CD4-positive, alpha-beta T cell (primary cell): ENCODE data around the gene SVIL. TPM values are rescaled to one million over a fixed set of nuclear protein-coding genes. Genes with fewer than 3 reads are reported as not detected.

Experiments used
- ATAC-seq: fragments of 200-7000 bp; cut with Tn5 transposase; one replicate; pipeline ENCODE4 v1.10.0; 2022; ENCODE audit warnings: mild to moderate bottlenecking; ENCODE audit not compliant: poor library complexity
- CTCF ChIA-PET: fragments of 350-600 bp; sonication (Branson Sonifier 250); formaldehyde crosslinking; loops from one replicate; lab custom pipeline; 2021; ENCODE audit warnings: antibody characterized with exemption, inconsistent platforms; lab: Charles Lee
- POLR2A ChIA-PET: fragments of 350-600 bp; sonication (Branson Sonifier 250); formaldehyde crosslinking; loops from one replicate; lab custom pipeline; 2021; ENCODE audit warnings: antibody characterized with exemption, inconsistent platforms; lab: Charles Lee
- DNase-seq, 14 experiments: peaks; one replicate each; pipeline ENCODE4 v3.0.0-alpha.2; 2013 to 2020; ENCODE audit warnings: mixed read lengths in 2 of 14
- H3K27ac ChIP-seq, 2 donors: one replicate each; pipeline versions ENCODE4 v1.5.1 to v1.7.0; 2013; ENCODE audit warnings: low read length in 2 of 2, low read depth in 1 of 2, mild to moderate bottlenecking in 1 of 2
- H3K27me3 ChIP-seq, 2 experiments: 1 replicate in 1 of 2; 2 replicates in 1 of 2; pipeline versions ENCODE4 v1.6.1 to v1.7.0; 2013; ENCODE audit warnings: low read length in 2 of 2, control low read depth in 1 of 2, mild to moderate bottlenecking in 1 of 2, moderate library complexity in 1 of 2; ENCODE audit not compliant: insufficient read depth in 2 of 2, control insufficient read depth in 1 of 2
- H3K36me3 ChIP-seq: one replicate; pipeline ENCODE4 v1.6.1; 2013; ENCODE audit warnings: low read length, control low read depth; ENCODE audit not compliant: insufficient read depth
- H3K4me1 ChIP-seq: one replicate; pipeline ENCODE4 v1.6.1; 2013; ENCODE audit warnings: low read length, control low read depth; ENCODE audit not compliant: insufficient read depth
- H3K4me3 ChIP-seq: one replicate; pipeline ENCODE4 v1.5.1; 2013; ENCODE audit warnings: mild to moderate bottlenecking, low read length, moderate library complexity
- H3K9me3 ChIP-seq, 2 experiments: 1 replicate in 1 of 2; 2 replicates in 1 of 2; pipeline versions ENCODE4 v1.6.1 to v1.7.0; 2013; ENCODE audit warnings: low read length in 2 of 2, mild to moderate bottlenecking in 2 of 2, control low read depth in 1 of 2, moderate library complexity in 1 of 2; ENCODE audit not compliant: control insufficient read depth in 1 of 2, insufficient read depth in 1 of 2
- H3K27ac Mint-ChIP-seq: one replicate; pipeline ENCODE4 v1.8.0; 2020; ENCODE audit warnings: mixed read lengths
- H3K27me3 Mint-ChIP-seq: one replicate; pipeline ENCODE4 v1.8.0; 2021; ENCODE audit warnings: mixed read lengths
- H3K36me3 Mint-ChIP-seq: one replicate; pipeline ENCODE4 v1.8.0; 2021; ENCODE audit warnings: low read depth, mixed read lengths
- H3K4me1 Mint-ChIP-seq: one replicate; pipeline ENCODE4 v1.8.0; 2021; ENCODE audit warnings: low read depth, mixed read lengths
- H3K4me3 Mint-ChIP-seq: one replicate; pipeline ENCODE4 v1.8.0; 2020; ENCODE audit warnings: mild to moderate bottlenecking, mixed read lengths
- H3K9me3 Mint-ChIP-seq: one replicate; pipeline ENCODE4 v1.8.0; 2020; ENCODE audit warnings: mixed read lengths
- intact Hi-C, 2 experiments: fragments of 100-400 bp; cut with DNase I in 1 of 2; cut with micrococcal nuclease in 1 of 2; formaldehyde crosslinking; loops; one replicate each; pipeline versions ENCODE4 v1.15.1 to v1.9.0; 2023 to 2025; cut with DNase I, micrococcal nuclease
- total RNA-seq, 174 experiments: library from RNA in 2 of 174; stranded (reverse) in 2 of 174; gene quantifications; one replicate each; pipeline ENCODE4 v1.2.3 and lab custom pipeline; 2021 to 2026
- TF ChIP-seq, protein P1 (sequence below): fragments of 200-600 bp; IDR thresholded peaks from one replicate; pipeline ENCODE4 v1.8.0; 2022; ENCODE audit warnings: antibody characterized with exemption, mild to moderate bottlenecking

The SVIL gene
- total RNA-seq, 2 experiments from 2014 or later, result 38.5 to 40.3 TPM

DNA sequence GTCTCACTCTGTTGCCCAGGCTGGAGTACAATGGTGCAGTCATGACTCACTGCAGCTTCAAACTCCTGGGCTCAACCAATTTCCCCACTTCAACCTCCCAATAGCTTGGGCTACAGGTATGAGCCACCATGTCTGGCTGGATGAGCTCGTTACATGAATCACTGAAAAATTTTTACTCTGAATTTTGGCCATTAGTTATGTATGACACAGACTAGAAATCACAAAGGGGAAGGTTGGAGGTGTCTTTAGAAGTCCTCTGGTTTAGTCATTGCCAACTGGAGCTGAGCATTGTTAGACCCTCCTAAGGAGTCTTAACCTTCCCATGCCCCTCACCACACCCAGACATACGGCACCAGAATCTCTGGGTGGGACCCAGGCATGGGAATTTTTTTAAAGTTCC lies 34.7 kb downstream of the SVIL start:
- H3K36me3 ChIP-seq, result peaks cover 2% of the 10 kb centered on the region
- TF ChIP-seq, protein P1, sequence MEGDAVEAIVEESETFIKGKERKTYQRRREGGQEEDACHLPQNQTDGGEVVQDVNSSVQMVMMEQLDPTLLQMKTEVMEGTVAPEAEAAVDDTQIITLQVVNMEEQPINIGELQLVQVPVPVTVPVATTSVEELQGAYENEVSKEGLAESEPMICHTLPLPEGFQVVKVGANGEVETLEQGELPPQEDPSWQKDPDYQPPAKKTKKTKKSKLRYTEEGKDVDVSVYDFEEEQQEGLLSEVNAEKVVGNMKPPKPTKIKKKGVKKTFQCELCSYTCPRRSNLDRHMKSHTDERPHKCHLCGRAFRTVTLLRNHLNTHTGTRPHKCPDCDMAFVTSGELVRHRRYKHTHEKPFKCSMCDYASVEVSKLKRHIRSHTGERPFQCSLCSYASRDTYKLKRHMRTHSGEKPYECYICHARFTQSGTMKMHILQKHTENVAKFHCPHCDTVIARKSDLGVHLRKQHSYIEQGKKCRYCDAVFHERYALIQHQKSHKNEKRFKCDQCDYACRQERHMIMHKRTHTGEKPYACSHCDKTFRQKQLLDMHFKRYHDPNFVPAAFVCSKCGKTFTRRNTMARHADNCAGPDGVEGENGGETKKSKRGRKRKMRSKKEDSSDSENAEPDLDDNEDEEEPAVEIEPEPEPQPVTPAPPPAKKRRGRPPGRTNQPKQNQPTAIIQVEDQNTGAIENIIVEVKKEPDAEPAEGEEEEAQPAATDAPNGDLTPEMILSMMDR, result no peak
- no peaks in the 10 kb centered on the region for H3K27me3 Mint-ChIP-seq
- H3K9me3 ChIP-seq, result no peaks in the 10 kb centered on the region
- DNase-seq (no peak), ATAC-seq (no peak)
- no peaks in the 10 kb centered on the region for H3K4me1 ChIP-seq
- no peaks in the 10 kb centered on the region for H3K36me3 Mint-ChIP-seq
- POLR2A ChIA-PET, result no interaction called here
- CTCF ChIA-PET, result interaction anchor here (1.4 kb wide), 1 partner anchor 9 kb away, joined by 6 read pairs; no protein-coding TSS in a partner anchor
- no peaks in the 10 kb centered on the region for H3K27me3 ChIP-seq
- peaks cover 7% of the 10 kb centered on the region for H3K4me1 Mint-ChIP-seq
- H3K27ac ChIP-seq, result no peak overlapping the region
- no peak overlapping the region for H3K4me3 ChIP-seq
- H3K9me3 Mint-ChIP-seq, result no peaks in the 10 kb centered on the region
- no peak overlapping the region for H3K4me3 Mint-ChIP-seq
- H3K27ac Mint-ChIP-seq, result no peak overlapping the region
- intact Hi-C loops, result no loop called here

DNA sequence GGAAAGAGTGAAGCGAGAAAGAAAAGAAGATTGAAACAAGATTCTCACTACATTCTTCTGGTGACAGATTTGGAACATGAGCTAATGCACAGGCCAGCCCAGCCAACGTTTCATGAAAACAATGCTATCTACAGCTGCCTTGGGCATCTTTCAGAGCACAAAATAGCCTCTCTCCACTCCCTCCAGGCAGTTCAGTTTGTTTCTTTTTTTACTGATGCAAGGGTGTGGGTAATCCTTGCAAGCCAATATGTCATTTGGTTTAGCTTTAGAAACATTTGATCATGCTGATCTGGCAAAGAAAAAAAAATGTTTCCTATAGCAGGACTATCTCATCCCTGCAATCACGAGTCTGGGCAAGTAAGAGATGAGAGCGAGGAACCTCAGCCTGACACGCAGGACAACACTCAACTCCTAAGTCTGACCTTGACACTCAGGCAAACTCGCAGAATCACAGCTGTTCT lies 35.9 kb downstream of the SVIL start:
- intact Hi-C loops, result no loop called here
- DNase-seq, result no peak
- H3K4me3 ChIP-seq, result no peak overlapping the region
- ChIA-PET CTCF (interaction anchor here (1.4 kb wide), 1 partner anchor 8 kb away, joined by 6 read pairs; no protein-coding TSS in a partner anchor), POLR2A (no interaction called here)
- H3K27me3 Mint-ChIP-seq, result no peaks in the 10 kb centered on the region
- no peaks in the 10 kb centered on the region for H3K4me1 ChIP-seq
- peaks cover 2% of the 10 kb centered on the region for H3K36me3 ChIP-seq
- no peaks in the 10 kb centered on the region for H3K36me3 Mint-ChIP-seq
- H3K4me3 Mint-ChIP-seq, result no peak overlapping the region
- no peak overlapping the region for H3K27ac ChIP-seq
- H3K9me3 Mint-ChIP-seq, result no peaks in the 10 kb centered on the region
- TF ChIP-seq, protein P1, result no peak
- no peak for ATAC-seq
- peaks cover 7% of the 10 kb centered on the region for H3K4me1 Mint-ChIP-seq
- H3K9me3 ChIP-seq, result no peaks in the 10 kb centered on the region
- H3K27ac Mint-ChIP-seq, result no peak overlapping the region
- no peaks in the 10 kb centered on the region for H3K27me3 ChIP-seq

DNA sequence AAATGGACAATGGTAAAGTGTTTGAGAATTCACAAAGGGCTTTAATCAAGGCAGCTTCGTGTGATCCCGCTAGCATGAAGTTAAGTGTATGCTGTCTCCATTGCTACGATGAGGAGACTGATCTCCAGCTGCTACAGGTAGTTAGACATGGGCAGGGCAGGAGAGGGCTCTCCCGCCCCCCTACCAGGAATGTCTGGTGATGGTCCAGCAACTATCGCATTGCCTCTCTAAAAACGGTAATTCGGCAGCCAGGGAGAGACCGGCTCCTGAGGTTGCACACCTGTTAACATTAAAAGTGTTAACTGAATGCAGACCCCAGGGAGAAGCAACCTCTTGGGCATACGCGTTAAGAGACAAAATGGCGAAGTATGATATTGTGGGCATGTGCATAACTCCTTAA lies 37.9 kb downstream of the SVIL start:
- Mint-ChIP-seq H3K27me3 (no peaks in the 10 kb centered on the region), H3K27ac (no peak overlapping the region)
- intact Hi-C loops, result no loop called here

More for the DNA sequence above, 37.9 kb downstream of the SVIL start:
- Histone ChIP-seq H3K9me3 (no peaks in the 10 kb centered on the region), H3K27ac (no peak overlapping the region), H3K4me1 (no peaks in the 10 kb centered on the region), H3K4me3 (no peak overlapping the region), H3K27me3 (no peaks in the 10 kb centered on the region), H3K36me3 (peaks cover 2% of the 10 kb centered on the region)
- no peak for ATAC-seq
- Mint-ChIP-seq H3K36me3 (no peaks in the 10 kb centered on the region), H3K4me1 (peaks cover 8% of the 10 kb centered on the region), H3K4me3 (no peak overlapping the region), H3K9me3 (no peaks in the 10 kb centered on the region)
- DNase-seq, result no peak
- TF ChIP-seq, protein P1, result no peak
- ChIA-PET CTCF (no interaction called here), POLR2A (no interaction called here)
